Mesenchymal stem cell (in vitro differentiated cells and primary cell): ENCODE measurements around the gene PYM1.

Experiments used
- DNase-seq: peaks from one replicate; pipeline ENCODE4 v3.0.0-alpha.2; 2013
- H2AFZ ChIP-seq: one replicate; pipeline ENCODE4 v1.6.1; 2013; ENCODE audit warnings: low read depth, mild to moderate bottlenecking, control low read depth, inconsistent platforms, low read length, moderate library complexity
- H2AK5ac ChIP-seq: 2 replicates; pipeline ENCODE4 v1.6.1; 2013; ENCODE audit warnings: low read length, moderate library complexity, mild to moderate bottlenecking, inconsistent platforms; ENCODE audit not compliant: severe bottlenecking
- H2BK120ac ChIP-seq: one replicate; pipeline ENCODE4 v1.6.1; 2013; ENCODE audit warnings: low read depth, mild to moderate bottlenecking, inconsistent platforms, low read length, moderate library complexity
- H2BK12ac ChIP-seq, 2 experiments: one replicate each; pipeline ENCODE4 v1.6.1; 2013; ENCODE audit warnings: inconsistent platforms in 2 of 2, low read length in 2 of 2, mild to moderate bottlenecking in 2 of 2, moderate library complexity in 2 of 2, control low read depth in 1 of 2
- H2BK15ac ChIP-seq: one replicate; pipeline ENCODE4 v1.6.1; 2013; ENCODE audit warnings: mild to moderate bottlenecking, low read depth, inconsistent platforms; ENCODE audit not compliant: poor library complexity, severe bottlenecking
- H2BK5ac ChIP-seq: 2 replicates; pipeline ENCODE4 v1.6.1; 2013; ENCODE audit warnings: low read depth, mild to moderate bottlenecking, low read length, control low read depth, inconsistent platforms; ENCODE audit not compliant: poor library complexity, severe bottlenecking
- H3K14ac ChIP-seq, 2 experiments: one replicate each; pipeline ENCODE4 v1.6.1; 2013; ENCODE audit warnings: inconsistent platforms in 2 of 2, low read length in 2 of 2, control low read depth in 1 of 2, mild to moderate bottlenecking in 1 of 2, moderate library complexity in 1 of 2
- H3K18ac ChIP-seq, 2 experiments: one replicate each; pipeline ENCODE4 v1.6.1; 2013; ENCODE audit warnings: inconsistent platforms in 2 of 2, low read length in 2 of 2, control low read depth in 1 of 2, low read depth in 1 of 2, mild to moderate bottlenecking in 1 of 2
- H3K23ac ChIP-seq, 2 experiments: one replicate each; pipeline ENCODE4 v1.6.1; 2013; ENCODE audit warnings: inconsistent platforms in 2 of 2, low read length in 2 of 2, mild to moderate bottlenecking in 2 of 2, moderate library complexity in 2 of 2, control low read depth in 1 of 2
- H3K27ac ChIP-seq: 2 replicates; pipeline ENCODE4 v1.5.1; 2013; ENCODE audit warnings: mild to moderate bottlenecking, moderate library complexity, low read length, control low read depth, inconsistent platforms; ENCODE audit not compliant: poor library complexity, severe bottlenecking
- H3K27me3 ChIP-seq, 2 experiments: 2 replicates each; pipeline versions ENCODE4 v1.6.1 to v1.7.0; 2013; ENCODE audit warnings: low read length in 2 of 2, mild to moderate bottlenecking in 2 of 2, moderate library complexity in 2 of 2, control low read depth in 1 of 2, inconsistent platforms in 1 of 2; ENCODE audit not compliant: control insufficient read depth in 1 of 2, insufficient read depth in 1 of 2
- H3K36me3 ChIP-seq, 2 experiments: 2 replicates each; pipeline versions ENCODE4 v1.6.1 to v1.7.0; 2013; ENCODE audit warnings: low read length in 2 of 2, control low read depth in 1 of 2, inconsistent platforms in 1 of 2, low read depth in 1 of 2, mild to moderate bottlenecking in 1 of 2; ENCODE audit not compliant: insufficient read depth in 2 of 2, control insufficient read depth in 1 of 2
- H3K4ac ChIP-seq, 2 experiments: one replicate each; pipeline ENCODE4 v1.6.1; 2013; ENCODE audit warnings: inconsistent platforms in 2 of 2, low read length in 2 of 2, mild to moderate bottlenecking in 2 of 2, moderate library complexity in 2 of 2, control low read depth in 1 of 2, low read depth in 1 of 2
- H3K4me1 ChIP-seq: 2 replicates; pipeline ENCODE4 v1.6.1; 2013; ENCODE audit warnings: low read depth, low read length, control low read depth; ENCODE audit not compliant: control insufficient read depth, insufficient read depth
- H3K4me2 ChIP-seq: 2 replicates; pipeline ENCODE4 v1.6.1; 2013; ENCODE audit warnings: low read length, mild to moderate bottlenecking, inconsistent platforms; ENCODE audit not compliant: poor library complexity, severe bottlenecking
- H3K4me3 ChIP-seq, 2 experiments: 2 replicates each; pipeline versions ENCODE4 v1.5.1 to v1.7.0; 2013; ENCODE audit warnings: low read length in 2 of 2, mild to moderate bottlenecking in 2 of 2, control low read depth in 1 of 2, low read depth in 1 of 2; ENCODE audit not compliant: insufficient read depth in 1 of 2
- H3K79me1 ChIP-seq: replicated peaks from 2 replicates; pipeline ENCODE4 v1.6.1; 2013; ENCODE audit warnings: mild to moderate bottlenecking, control low read depth, low read length, inconsistent platforms; ENCODE audit not compliant: poor library complexity, severe bottlenecking
- H3K9ac ChIP-seq: 2 replicates; pipeline ENCODE4 v1.7.0; 2013; ENCODE audit warnings: mild to moderate bottlenecking, low read length, moderate library complexity
- H3K9me3 ChIP-seq: 2 replicates; pipeline ENCODE4 v1.7.0; 2013; ENCODE audit warnings: mild to moderate bottlenecking, low read length; ENCODE audit not compliant: control insufficient read depth
- H4K8ac ChIP-seq: one replicate; pipeline ENCODE4 v1.6.1; 2013; ENCODE audit warnings: inconsistent platforms, mild to moderate bottlenecking, low read length, moderate library complexity
- H4K91ac ChIP-seq: one replicate; pipeline ENCODE4 v1.6.1; 2013; ENCODE audit warnings: mild to moderate bottlenecking, low read length, inconsistent platforms
- WGBS: methylation state at CpG from one replicate; pipeline ENCODE4 v1.1.7; 2013; ENCODE audit warnings: mixed read lengths; 5-methylcytosine and 5-hydroxymethylcytosine counted together

PYM1 gene

GRCh38 chr12:55972911-55973598, 45.4 kb upstream of the PYM1 start:
- Histone ChIP-seq H3K27ac (peak overlapping the region; percentile 84), H3K4ac (peak overlapping the region; percentile 46 to 78), H2BK12ac (peak overlapping the region; percentile 18 to 75), H3K23ac (no peak overlapping the region), H3K14ac (peak overlapping the region in 1 of 2 experiments; percentile 86), H3K4me1 (peaks cover 2% of the 10 kb centered on the region), H3K36me3 (peaks cover 16 to 18% of the 10 kb centered on the region in 2 experiments), H3K79me1 (peaks cover 21% of the 10 kb centered on the region), H4K8ac (peak overlapping the region; percentile 10), H3K4me3 (peak overlapping the region; percentile 46 to 86), H4K91ac (no peak overlapping the region), H2BK120ac (no peak overlapping the region), H3K9me3 (no peaks in the 10 kb centered on the region), H3K4me2 (peak overlapping the region; percentile 79), H2BK15ac (peak overlapping the region; percentile 12), H3K27me3 (no peaks in the 10 kb centered on the region), H2AFZ (no peak overlapping the region), H2AK5ac (peak overlapping the region; percentile 39), H3K18ac (peak overlapping the region; percentile 84 to 95), H2BK5ac (no peak overlapping the region), H3K9ac (peak overlapping the region; percentile 91)
- DNase-seq: no peak
- 6% methylated on average over 18 of the region's 18 CpGs for WGBS

DNA sequence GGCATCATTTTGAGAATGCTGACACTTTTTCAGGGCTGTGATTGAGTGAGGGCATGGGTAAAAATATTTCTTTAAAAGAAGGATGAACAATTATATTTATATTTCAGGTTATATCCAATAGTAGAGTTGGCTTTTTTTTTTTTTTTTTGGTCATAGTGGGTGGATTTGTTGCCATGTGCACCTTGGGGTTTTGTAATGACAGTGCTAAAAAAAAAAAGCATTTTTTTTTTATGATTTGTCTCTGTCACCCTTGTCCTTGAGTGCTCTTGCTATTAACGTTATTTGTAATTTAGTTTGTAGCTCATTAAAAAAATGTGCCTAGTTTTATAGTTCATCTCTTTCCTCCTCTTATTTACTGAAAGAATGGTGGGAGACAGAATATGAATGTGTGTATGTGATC, 44.8 kb upstream of the PYM1 start:
- no peak overlapping the region for H2AK5ac ChIP-seq
- H2AFZ ChIP-seq: no peak overlapping the region
- H3K36me3 ChIP-seq: peaks cover 16% of the 10 kb centered on the region in 2 experiments
- H3K4me3 ChIP-seq: peak overlapping the region in 1 of 2 experiments; percentile 86
- no peak overlapping the region for H2BK15ac ChIP-seq
- no peak overlapping the region for H2BK12ac ChIP-seq
- H3K14ac ChIP-seq: no peak overlapping the region
- no peak for DNase-seq
- no peak overlapping the region for H2BK120ac ChIP-seq
- peak overlapping the region; percentile 91 for H3K9ac ChIP-seq
- H4K91ac ChIP-seq: no peak overlapping the region
- no peak overlapping the region for H3K4ac ChIP-seq
- H3K9me3 ChIP-seq: no peaks in the 10 kb centered on the region
- H3K4me2 ChIP-seq: peak overlapping the region; percentile 79
- no peaks in the 10 kb centered on the region for H3K27me3 ChIP-seq
- no peak overlapping the region for H4K8ac ChIP-seq
- peak overlapping the region; percentile 84 for H3K27ac ChIP-seq
- no peak overlapping the region for H3K23ac ChIP-seq
- no peak overlapping the region for H3K18ac ChIP-seq
- peaks cover 2% of the 10 kb centered on the region for H3K4me1 ChIP-seq
- H2BK5ac ChIP-seq: no peak overlapping the region
- H3K79me1 ChIP-seq: peaks cover 24% of the 10 kb centered on the region
- WGBS: no CpG with 5 or more reads among the region's 1 CpG

DNA sequence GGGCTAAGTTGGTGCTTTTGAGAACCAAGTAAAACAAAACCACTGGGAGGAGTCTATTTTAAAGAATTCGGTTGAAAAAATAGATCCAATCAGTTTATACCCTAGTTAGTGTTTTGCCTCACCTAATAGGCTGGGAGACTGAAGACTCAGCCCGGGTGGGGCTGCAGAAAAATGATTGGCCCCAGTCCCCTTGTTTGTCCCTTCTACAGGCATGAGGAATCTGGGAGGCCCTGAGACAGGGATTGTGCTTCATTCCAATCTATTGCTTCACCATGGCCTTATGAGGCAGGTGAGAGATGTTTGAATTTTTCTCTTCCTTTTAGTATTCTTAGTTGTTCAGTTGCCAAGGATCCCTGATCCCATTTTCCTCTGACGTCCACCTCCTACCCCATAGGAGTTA, 44.3 kb upstream of the PYM1 start:
- Histone ChIP-seq H3K79me1 (peaks cover 26% of the 10 kb centered on the region), H2BK120ac (no peak overlapping the region), H2AFZ (no peak overlapping the region), H3K36me3 (peaks cover 12 to 16% of the 10 kb centered on the region in 2 experiments), H2BK5ac (no peak overlapping the region), H3K4me3 (peak overlapping the region in 1 of 2 experiments; percentile 86), H3K4me1 (peaks cover 2% of the 10 kb centered on the region), H3K27me3 (no peaks in the 10 kb centered on the region), H3K27ac (peak overlapping the region; percentile 41), H3K9ac (peak overlapping the region; percentile 91), H2BK15ac (no peak overlapping the region), H3K9me3 (no peaks in the 10 kb centered on the region), H3K18ac (no peak overlapping the region), H3K4me2 (no peak overlapping the region), H2BK12ac (no peak overlapping the region), H2AK5ac (no peak overlapping the region), H3K23ac (peak overlapping the region in 1 of 2 experiments; percentile 50), H3K4ac (no peak overlapping the region), H4K8ac (no peak overlapping the region), H3K14ac (no peak overlapping the region), H4K91ac (no peak overlapping the region)
- peak; percentile 37 for DNase-seq
- WGBS: 83% methylated on average over 2 of the region's 3 CpGs

DNA sequence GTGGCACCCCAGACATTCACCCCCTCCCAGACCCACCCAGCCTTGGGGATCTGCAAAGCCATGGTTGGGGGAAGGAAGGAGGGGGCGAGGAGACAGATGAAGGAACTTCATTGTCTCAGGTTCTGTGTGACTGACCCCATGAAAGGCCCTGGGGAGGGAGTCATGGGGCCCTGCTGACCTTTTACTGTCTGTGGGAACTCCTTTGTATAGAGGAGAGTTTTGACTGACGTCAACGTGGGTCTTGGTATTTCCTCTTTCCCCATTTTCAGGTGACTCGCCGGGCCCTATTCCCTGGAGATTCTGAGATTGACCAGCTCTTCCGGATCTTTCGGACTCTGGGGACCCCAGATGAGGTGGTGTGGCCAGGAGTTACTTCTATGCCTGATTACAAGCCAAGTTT, 43.1 kb upstream of the PYM1 start:
- Histone ChIP-seq H3K9me3 (no peaks in the 10 kb centered on the region), H3K4me1 (peaks cover 2% of the 10 kb centered on the region), H2AFZ (no peak overlapping the region), H2BK12ac (no peak overlapping the region), H2BK120ac (no peak overlapping the region), H3K23ac (no peak overlapping the region), H3K4me3 (no peak overlapping the region), H3K27me3 (no peaks in the 10 kb centered on the region), H2BK15ac (no peak overlapping the region), H4K91ac (no peak overlapping the region), H3K27ac (no peak overlapping the region), H4K8ac (no peak overlapping the region), H3K14ac (no peak overlapping the region), H3K9ac (no peak overlapping the region), H3K4me2 (no peak overlapping the region), H2AK5ac (no peak overlapping the region), H3K36me3 (peaks cover 4 to 16% of the 10 kb centered on the region in 2 experiments), H3K4ac (no peak overlapping the region), H2BK5ac (no peak overlapping the region), H3K18ac (no peak overlapping the region), H3K79me1 (peaks cover 27% of the 10 kb centered on the region)
- peak; percentile 46 for DNase-seq
- 72% methylated on average over 7 of the region's 7 CpGs for WGBS
